A549 (cell line): ENCODE data around the gene GLP2R.

ENCODE experiments used
- ATOH8 ChIP-seq: fragments of 250-450 bp; sonication (Bioruptor Pico); IDR thresholded peaks from 2 replicates; pipeline ENCODE4 v1.5.0; 2020; ENCODE audit warnings: low read depth, mild to moderate bottlenecking, moderate library complexity
- CTCF ChIP-seq: fragments of >200 bp; sonication (Bioruptor Twin); formaldehyde crosslinking; IDR thresholded peaks from 3 replicates; pipeline ENCODE4 v1.5.1; 2016
- EP300 ChIP-seq, 2 experiments: fragments of >200 bp; sonication (Bioruptor Twin); formaldehyde crosslinking; IDR thresholded peaks; 2 replicates in 1 of 2; 3 replicates in 1 of 2; pipeline ENCODE4 v1.6.1; 2016 to 2017
- FOSL2 ChIP-seq, 2 experiments: fragments of 450-650 bp in 1 of 2; fragments of >200 bp in 1 of 2; sonication (Bioruptor Twin) in 1 of 2; formaldehyde crosslinking; IDR thresholded peaks; 2 replicates each; pipeline versions ENCODE4 v1.5.0 to v1.6.1; 2016 to 2020; ENCODE audit warnings: mild to moderate bottlenecking in 1 of 2, moderate library complexity in 1 of 2
- HEYL ChIP-seq: fragments of 250-450 bp; sonication (Bioruptor Pico); IDR thresholded peaks from 2 replicates; pipeline ENCODE4 v1.8.0; 2021; ENCODE audit warnings: mild to moderate bottlenecking, moderate library complexity
- POLR2A ChIP-seq: IDR thresholded peaks from 2 replicates; pipeline ENCODE4 v1.6.1; 2012; ENCODE audit warnings: mild to moderate bottlenecking, low read length
- TF ChIP-seq, protein P1 (sequence below): fragments of 200-600 bp; sonication (generic); IDR thresholded peaks from 2 replicates; pipeline ENCODE4 v1.6.1; 2016; ENCODE audit warnings: antibody characterized with exemption, mild to moderate bottlenecking, moderate library complexity

DNA sequence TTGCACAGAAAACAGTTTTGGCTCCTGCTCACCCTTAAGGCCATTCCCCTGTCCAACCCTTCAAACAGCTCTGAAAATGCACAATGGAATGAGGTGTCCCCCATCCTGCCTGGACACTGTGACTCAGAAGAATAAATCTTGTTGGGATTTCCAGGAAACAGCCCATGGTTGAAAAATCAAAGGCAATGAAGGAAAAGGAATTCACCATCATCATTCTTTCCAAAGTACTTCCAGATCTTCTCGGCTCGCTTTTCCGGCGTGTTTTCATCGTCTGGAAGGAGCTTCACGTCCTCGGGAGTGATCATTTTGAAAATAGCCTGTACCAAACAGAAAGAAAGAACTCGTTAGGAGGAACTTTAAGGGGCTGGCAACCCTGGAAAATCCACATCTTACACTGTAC lies 75.1 kb downstream of the GLP2R start:
- TF ChIP-seq CTCF, result no peak
- TF ChIP-seq, protein P1, sequence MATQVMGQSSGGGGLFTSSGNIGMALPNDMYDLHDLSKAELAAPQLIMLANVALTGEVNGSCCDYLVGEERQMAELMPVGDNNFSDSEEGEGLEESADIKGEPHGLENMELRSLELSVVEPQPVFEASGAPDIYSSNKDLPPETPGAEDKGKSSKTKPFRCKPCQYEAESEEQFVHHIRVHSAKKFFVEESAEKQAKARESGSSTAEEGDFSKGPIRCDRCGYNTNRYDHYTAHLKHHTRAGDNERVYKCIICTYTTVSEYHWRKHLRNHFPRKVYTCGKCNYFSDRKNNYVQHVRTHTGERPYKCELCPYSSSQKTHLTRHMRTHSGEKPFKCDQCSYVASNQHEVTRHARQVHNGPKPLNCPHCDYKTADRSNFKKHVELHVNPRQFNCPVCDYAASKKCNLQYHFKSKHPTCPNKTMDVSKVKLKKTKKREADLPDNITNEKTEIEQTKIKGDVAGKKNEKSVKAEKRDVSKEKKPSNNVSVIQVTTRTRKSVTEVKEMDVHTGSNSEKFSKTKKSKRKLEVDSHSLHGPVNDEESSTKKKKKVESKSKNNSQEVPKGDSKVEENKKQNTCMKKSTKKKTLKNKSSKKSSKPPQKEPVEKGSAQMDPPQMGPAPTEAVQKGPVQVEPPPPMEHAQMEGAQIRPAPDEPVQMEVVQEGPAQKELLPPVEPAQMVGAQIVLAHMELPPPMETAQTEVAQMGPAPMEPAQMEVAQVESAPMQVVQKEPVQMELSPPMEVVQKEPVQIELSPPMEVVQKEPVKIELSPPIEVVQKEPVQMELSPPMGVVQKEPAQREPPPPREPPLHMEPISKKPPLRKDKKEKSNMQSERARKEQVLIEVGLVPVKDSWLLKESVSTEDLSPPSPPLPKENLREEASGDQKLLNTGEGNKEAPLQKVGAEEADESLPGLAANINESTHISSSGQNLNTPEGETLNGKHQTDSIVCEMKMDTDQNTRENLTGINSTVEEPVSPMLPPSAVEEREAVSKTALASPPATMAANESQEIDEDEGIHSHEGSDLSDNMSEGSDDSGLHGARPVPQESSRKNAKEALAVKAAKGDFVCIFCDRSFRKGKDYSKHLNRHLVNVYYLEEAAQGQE, result no peak
- no peak for TF ChIP-seq POLR2A
- TF ChIP-seq ATOH8 (CRISPR knock-in tag), result no peak
- no peak for TF ChIP-seq FOSL2 (IDR thresholded peaks at IDR 0.05)
- no peak for TF ChIP-seq FOSL2 (CRISPR knock-in tag; IDR thresholded peaks at IDR 0.05)
- TF ChIP-seq HEYL (CRISPR knock-in tag), result no peak
- TF ChIP-seq EP300 (IDR thresholded peaks at IDR 0.05), result no peak
